Motor neuron (in vitro differentiated cells): ENCODE data around the gene ZFR2. TPM values are rescaled to one million over a fixed set of nuclear protein-coding genes. Genes with fewer than 3 reads are reported as not detected.

ENCODE experiments used
- ATAC-seq, 8 experiments: fragments of 200-7000 bp; cut with Tn5 transposase; replicated peaks in 6 of 8; 2 replicates each; pipeline ENCODE4 v1.8.0; 2021; ENCODE audit warnings: mild to moderate bottlenecking in 8 of 8, moderate library complexity in 8 of 8
- H3K27ac ChIP-seq, 2 donors: fragments of 250-450 bp; sonication (Bioruptor Pico); 2 replicates each; pipeline ENCODE4 v1.9.0; 2021; ENCODE audit warnings: antibody characterized with exemption in 2 of 2, mild to moderate bottlenecking in 2 of 2, moderate library complexity in 1 of 2
- H3K4me1 ChIP-seq, 2 donors: fragments of 250-450 bp; sonication (Bioruptor Pico); replicated peaks in 1 of 2; 2 replicates each; pipeline ENCODE4 v1.6.1; 2021; ENCODE audit warnings: antibody characterized with exemption in 2 of 2, mild to moderate bottlenecking in 2 of 2, moderate library complexity in 1 of 2
- H3K4me3 ChIP-seq, 5 donors: fragments of 250-450 bp; sonication (Bioruptor Pico); 2 replicates each; pipeline ENCODE4 v1.9.0; 2021; ENCODE audit warnings: antibody characterized with exemption in 5 of 5, mild to moderate bottlenecking in 5 of 5, moderate library complexity in 4 of 5
- WGBS, 10 experiments: fragments of 450-650 bp; shearing (Covaris generic); methylation state at CpG; one replicate each; pipeline ENCODE4 v1.0.0; 2022; 5-methylcytosine and 5-hydroxymethylcytosine counted together
- in situ Hi-C, 9 experiments: fragments of 400-800 bp; cut with MboI; loops; one replicate each; pipeline ENCODE4 v1.15.0; 2021; ENCODE audit warnings: low sequenced_read_pairs in 9 of 9, low pct_unique_long_range_greater_than_20kb in 2 of 9; ENCODE audit not compliant: unreplicated experiment in 9 of 9
- total RNA-seq, 8 experiments: library from RNA; unstranded; fragments of 300-600 nt; gene quantifications; 2 replicates each; pipeline versions ENCODE4 v1.2.3 to v1.2.4, GENCODE V29; 2022

Gene ZFR2
- total RNA-seq, 8 experiments from 2014 or later = 0.36 to 11.7 (median 7.2) TPM

- no peak for ATAC-seq
- in situ Hi-C loops = no loop called here
- WGBS, 10 experiments = no CpG with 5 or more reads among the region's 2 CpGs
Measured at GRCh38 chr19:3775374-3775711, 93.5 kb downstream of the ZFR2 start.

GRCh38 chr19:3774621-3775373, 94.0 kb downstream of the ZFR2 start:
- WGBS, 10 experiments = 69% methylated on average over 3 of the region's 25 CpGs; no CpG with 5 or more reads in 9 of the 10 experiments
- Histone ChIP-seq H3K4me3 (no peak overlapping the region), H3K27ac (no peak overlapping the region), H3K4me1 (peaks cover 0 to 11% of the 10 kb centered on the region in 2 donors)
- peak in 1 of 8 experiments; percentile 7 for ATAC-seq
- in situ Hi-C loops = no loop called here

More at GRCh38 chr19:3775374-3775711, 93.5 kb downstream of the ZFR2 start:
- H3K4me1 ChIP-seq = peaks cover 0 to 11% of the 10 kb centered on the region in 2 donors
- H3K27ac ChIP-seq = no peak overlapping the region
- H3K4me3 ChIP-seq = no peak overlapping the region

- 77 to 89% (median 81%) methylated on average over 1 to 6 of the region's 12 CpGs; no CpG with 5 or more reads in 6 of the 10 experiments for WGBS, 10 experiments
- ATAC-seq = no peak
- Histone ChIP-seq H3K4me1 (peaks cover 0 to 11% of the 10 kb centered on the region in 2 donors), H3K4me3 (no peak overlapping the region), H3K27ac (no peak overlapping the region)
- in situ Hi-C loops = no loop called here
Measured at GRCh38 chr19:3773814-3774515, 94.9 kb downstream of the ZFR2 start.

- in situ Hi-C loops = no loop called here
- peak within 1 kb of the TSS in 1 of 2 donors; percentile 58 for H3K27ac ChIP-seq
- H3K4me1 ChIP-seq = peaks cover 0 to 11% of the 10 kb centered on the region in 2 donors
- ATAC-seq = peak in 5 of 8 experiments; percentile 42 to 78 (median 70)
- WGBS, 10 experiments = no CpG with 5 or more reads among the region's 23 CpGs
- no peak within 1 kb of the TSS for H3K4me3 ChIP-seq
Measured at GRCh38 chr19:3771906-3772455, 96.9 kb downstream of the ZFR2 start, which contains the start of gene RAX2. TSS of gene RAX2 (minus strand) at chr19:3772228. CDS start at chr19:3771742, 486 bp downstream.

- ATAC-seq = no peak
- Histone ChIP-seq H3K27ac (peak overlapping the region in 1 of 2 donors; percentile 58), H3K4me3 (no peak overlapping the region), H3K4me1 (peaks cover 0 to 11% of the 10 kb centered on the region in 2 donors)
- in situ Hi-C loops = no loop called here
- 10 to 65% (median 50%) methylated on average over 2 to 5 of the region's 35 CpGs; no CpG with 5 or more reads in 5 of the 10 experiments for WGBS, 10 experiments
Measured at GRCh38 chr19:3771000-3771905, 97.6 kb downstream of the ZFR2 start.

- Histone ChIP-seq H3K4me3 (no peak overlapping the region), H3K27ac (no peak overlapping the region), H3K4me1 (peaks cover 0 to 11% of the 10 kb centered on the region in 2 donors)
- in situ Hi-C loops = no loop called here
- no peak for ATAC-seq
- WGBS, 10 experiments = 60 to 80% (median 80%) methylated on average over 1 of the region's 53 CpGs; no CpG with 5 or more reads in 6 of the 10 experiments
Measured at GRCh38 chr19:3770136-3770999, 98.5 kb downstream of the ZFR2 start.

- H3K4me1 ChIP-seq = peaks cover 0 to 11% of the 10 kb centered on the region in 2 donors
- H3K27ac ChIP-seq = no peak overlapping the region
- in situ Hi-C loops = no loop called here
- WGBS, 10 experiments = 83 to 100% (median 90%) methylated on average over 1 to 2 of the region's 17 CpGs; no CpG with 5 or more reads in 7 of the 10 experiments
- no peak for ATAC-seq
- no peak overlapping the region for H3K4me3 ChIP-seq
Measured at GRCh38 chr19:3769494-3769893, 99.3 kb downstream of the ZFR2 start.

- no peak for ATAC-seq
- no peak overlapping the region for H3K4me3 ChIP-seq
- 90 to 100% methylated on average over 1 to 2 of the region's 7 CpGs; no CpG with 5 or more reads in 8 of the 10 experiments for WGBS, 10 experiments
Measured at GRCh38 chr19:3768748-3769099, 100.1 kb downstream of the ZFR2 start.

GRCh38 chr19:3768015-3768747, 100.7 kb downstream of the ZFR2 start:
- Histone ChIP-seq H3K4me3 (no peak overlapping the region), H3K27ac (no peak overlapping the region), H3K4me1 (peaks cover under 1 to 13% of the 10 kb centered on the region in 2 donors)
- in situ Hi-C loops = no loop called here
- ATAC-seq = no peak
- WGBS, 10 experiments = no CpG with 5 or more reads among the region's 25 CpGs

More at GRCh38 chr19:3768748-3769099, 100.1 kb downstream of the ZFR2 start:
- H3K27ac ChIP-seq = no peak overlapping the region
- H3K4me1 ChIP-seq = peaks cover 0 to 11% of the 10 kb centered on the region in 2 donors
- in situ Hi-C loops = no loop called here

- Histone ChIP-seq H3K4me3 (no peak overlapping the region), H3K27ac (no peak overlapping the region), H3K4me1 (peaks cover 3 to 10% of the 10 kb centered on the region in 2 donors)
- in situ Hi-C loops = no loop called here
- WGBS, 10 experiments = 80 to 100% methylated on average over 1 of the region's 23 CpGs; no CpG with 5 or more reads in 8 of the 10 experiments
- no peak for ATAC-seq
Measured at GRCh38 chr19:3767050-3767449, 101.8 kb downstream of the ZFR2 start.

GRCh38 chr19:3766520-3766919, 102.3 kb downstream of the ZFR2 start:
- in situ Hi-C loops = no loop called here
- no peak overlapping the region for H3K27ac ChIP-seq
- WGBS, 10 experiments = 80 to 100% (median 93%) methylated on average over 1 to 3 of the region's 7 CpGs; no CpG with 5 or more reads in 7 of the 10 experiments
- peaks cover 3 to 5% of the 10 kb centered on the region in 2 donors for H3K4me1 ChIP-seq
- no peak for ATAC-seq
- no peak overlapping the region for H3K4me3 ChIP-seq
